Mesenchymal stem cell (in vitro differentiated cells and primary cell): ENCODE results near the gene LPCAT2.

Experiments
- DNase-seq: peaks from one replicate; pipeline ENCODE4 v3.0.0-alpha.2; 2013
- H2AFZ ChIP-seq: one replicate; pipeline ENCODE4 v1.6.1; 2013; ENCODE audit warnings: low read depth, mild to moderate bottlenecking, control low read depth, inconsistent platforms, low read length, moderate library complexity
- H2AK5ac ChIP-seq: 2 replicates; pipeline ENCODE4 v1.6.1; 2013; ENCODE audit warnings: low read length, moderate library complexity, mild to moderate bottlenecking, inconsistent platforms; ENCODE audit not compliant: severe bottlenecking
- H2BK120ac ChIP-seq: one replicate; pipeline ENCODE4 v1.6.1; 2013; ENCODE audit warnings: low read depth, mild to moderate bottlenecking, inconsistent platforms, low read length, moderate library complexity
- H2BK12ac ChIP-seq, 2 experiments: one replicate each; pipeline ENCODE4 v1.6.1; 2013; ENCODE audit warnings: inconsistent platforms in 2 of 2, low read length in 2 of 2, mild to moderate bottlenecking in 2 of 2, moderate library complexity in 2 of 2, control low read depth in 1 of 2
- H2BK15ac ChIP-seq: one replicate; pipeline ENCODE4 v1.6.1; 2013; ENCODE audit warnings: mild to moderate bottlenecking, low read depth, inconsistent platforms; ENCODE audit not compliant: poor library complexity, severe bottlenecking
- H2BK5ac ChIP-seq: 2 replicates; pipeline ENCODE4 v1.6.1; 2013; ENCODE audit warnings: low read depth, mild to moderate bottlenecking, low read length, control low read depth, inconsistent platforms; ENCODE audit not compliant: poor library complexity, severe bottlenecking
- H3K14ac ChIP-seq, 2 experiments: one replicate each; pipeline ENCODE4 v1.6.1; 2013; ENCODE audit warnings: inconsistent platforms in 2 of 2, low read length in 2 of 2, control low read depth in 1 of 2, mild to moderate bottlenecking in 1 of 2, moderate library complexity in 1 of 2
- H3K18ac ChIP-seq, 2 experiments: one replicate each; pipeline ENCODE4 v1.6.1; 2013; ENCODE audit warnings: inconsistent platforms in 2 of 2, low read length in 2 of 2, control low read depth in 1 of 2, low read depth in 1 of 2, mild to moderate bottlenecking in 1 of 2
- H3K23ac ChIP-seq, 2 experiments: one replicate each; pipeline ENCODE4 v1.6.1; 2013; ENCODE audit warnings: inconsistent platforms in 2 of 2, low read length in 2 of 2, mild to moderate bottlenecking in 2 of 2, moderate library complexity in 2 of 2, control low read depth in 1 of 2
- H3K27ac ChIP-seq: 2 replicates; pipeline ENCODE4 v1.5.1; 2013; ENCODE audit warnings: mild to moderate bottlenecking, moderate library complexity, low read length, control low read depth, inconsistent platforms; ENCODE audit not compliant: poor library complexity, severe bottlenecking
- H3K27me3 ChIP-seq, 2 experiments: 2 replicates each; pipeline versions ENCODE4 v1.6.1 to v1.7.0; 2013; ENCODE audit warnings: low read length in 2 of 2, mild to moderate bottlenecking in 2 of 2, moderate library complexity in 2 of 2, control low read depth in 1 of 2, inconsistent platforms in 1 of 2; ENCODE audit not compliant: control insufficient read depth in 1 of 2, insufficient read depth in 1 of 2
- H3K36me3 ChIP-seq, 2 experiments: 2 replicates each; pipeline versions ENCODE4 v1.6.1 to v1.7.0; 2013; ENCODE audit warnings: low read length in 2 of 2, control low read depth in 1 of 2, inconsistent platforms in 1 of 2, low read depth in 1 of 2, mild to moderate bottlenecking in 1 of 2; ENCODE audit not compliant: insufficient read depth in 2 of 2, control insufficient read depth in 1 of 2
- H3K4ac ChIP-seq, 2 experiments: one replicate each; pipeline ENCODE4 v1.6.1; 2013; ENCODE audit warnings: inconsistent platforms in 2 of 2, low read length in 2 of 2, mild to moderate bottlenecking in 2 of 2, moderate library complexity in 2 of 2, control low read depth in 1 of 2, low read depth in 1 of 2
- H3K4me1 ChIP-seq: 2 replicates; pipeline ENCODE4 v1.6.1; 2013; ENCODE audit warnings: low read depth, low read length, control low read depth; ENCODE audit not compliant: control insufficient read depth, insufficient read depth
- H3K4me2 ChIP-seq: 2 replicates; pipeline ENCODE4 v1.6.1; 2013; ENCODE audit warnings: low read length, mild to moderate bottlenecking, inconsistent platforms; ENCODE audit not compliant: poor library complexity, severe bottlenecking
- H3K4me3 ChIP-seq, 2 experiments: 2 replicates each; pipeline versions ENCODE4 v1.5.1 to v1.7.0; 2013; ENCODE audit warnings: low read length in 2 of 2, mild to moderate bottlenecking in 2 of 2, control low read depth in 1 of 2, low read depth in 1 of 2; ENCODE audit not compliant: insufficient read depth in 1 of 2
- H3K79me1 ChIP-seq: replicated peaks from 2 replicates; pipeline ENCODE4 v1.6.1; 2013; ENCODE audit warnings: mild to moderate bottlenecking, control low read depth, low read length, inconsistent platforms; ENCODE audit not compliant: poor library complexity, severe bottlenecking
- H3K9ac ChIP-seq: 2 replicates; pipeline ENCODE4 v1.7.0; 2013; ENCODE audit warnings: mild to moderate bottlenecking, low read length, moderate library complexity
- H3K9me3 ChIP-seq: 2 replicates; pipeline ENCODE4 v1.7.0; 2013; ENCODE audit warnings: mild to moderate bottlenecking, low read length; ENCODE audit not compliant: control insufficient read depth
- H4K8ac ChIP-seq: one replicate; pipeline ENCODE4 v1.6.1; 2013; ENCODE audit warnings: inconsistent platforms, mild to moderate bottlenecking, low read length, moderate library complexity
- H4K91ac ChIP-seq: one replicate; pipeline ENCODE4 v1.6.1; 2013; ENCODE audit warnings: mild to moderate bottlenecking, low read length, inconsistent platforms
- WGBS: methylation state at CpG from one replicate; pipeline ENCODE4 v1.1.7; 2013; ENCODE audit warnings: mixed read lengths; 5-methylcytosine and 5-hydroxymethylcytosine counted together

The LPCAT2 gene

DNA sequence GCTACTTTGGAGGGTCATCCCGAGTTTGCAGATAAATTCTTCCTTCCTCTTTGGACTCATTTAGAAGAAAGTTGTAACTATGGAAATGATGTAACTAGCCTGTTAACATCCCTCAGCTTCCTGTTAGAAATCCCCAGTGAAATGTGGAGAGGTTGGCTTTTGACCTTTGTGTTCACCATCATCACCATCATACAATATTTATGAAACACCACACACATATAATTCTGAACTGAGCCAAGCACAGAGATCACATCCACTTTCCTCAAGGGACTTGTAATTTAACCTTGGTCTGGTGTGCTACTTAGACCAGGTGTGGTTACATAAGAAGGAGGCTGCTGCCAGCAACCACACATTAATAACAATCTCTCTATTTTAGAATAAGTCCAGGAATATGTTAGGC, 60.2 kb downstream of the LPCAT2 start:
- H3K4ac ChIP-seq = no peak overlapping the region
- H3K4me2 ChIP-seq = no peak overlapping the region
- no peaks in the 10 kb centered on the region for H3K79me1 ChIP-seq
- H3K14ac ChIP-seq = no peak overlapping the region
- no peak overlapping the region for H4K91ac ChIP-seq
- H4K8ac ChIP-seq = no peak overlapping the region
- H2BK15ac ChIP-seq = no peak overlapping the region
- DNase-seq = no peak
- peaks cover 0 to 10% of the 10 kb centered on the region in 2 experiments for H3K36me3 ChIP-seq
- no peak overlapping the region for H2AFZ ChIP-seq
- H2BK12ac ChIP-seq = no peak overlapping the region
- no peak overlapping the region for H3K18ac ChIP-seq
- H3K4me1 ChIP-seq = no peaks in the 10 kb centered on the region
- no CpG with 5 or more reads among the region's 1 CpG for WGBS
- no peak overlapping the region for H2AK5ac ChIP-seq
- H3K4me3 ChIP-seq = no peak overlapping the region
- H2BK120ac ChIP-seq = no peak overlapping the region
- H3K9me3 ChIP-seq = no peaks in the 10 kb centered on the region
- no peak overlapping the region for H3K27ac ChIP-seq
- no peak overlapping the region for H3K23ac ChIP-seq
- peaks cover 0 to 6% of the 10 kb centered on the region in 2 experiments for H3K27me3 ChIP-seq
- H2BK5ac ChIP-seq = no peak overlapping the region
- no peak overlapping the region for H3K9ac ChIP-seq

DNA sequence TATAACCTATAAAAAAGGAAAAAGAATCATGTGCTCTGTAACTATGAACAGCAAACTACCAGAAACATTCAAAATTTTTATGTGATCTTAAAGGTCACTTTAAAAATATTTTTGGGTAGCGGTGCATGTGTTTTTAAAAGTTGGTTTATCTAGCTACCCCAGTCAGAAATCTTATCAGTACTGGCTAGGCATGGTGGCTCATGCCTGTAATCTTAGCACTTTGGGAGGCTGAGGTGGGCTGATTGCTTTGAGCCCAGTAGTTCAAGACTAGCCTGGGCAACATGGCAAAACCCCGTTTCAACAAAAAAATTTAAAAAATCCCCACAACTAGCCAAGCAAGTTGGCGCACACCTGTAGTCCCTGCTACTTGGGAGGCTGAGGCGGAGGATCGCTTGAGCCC, 61.3 kb downstream of the LPCAT2 start:
- no peak overlapping the region for H4K91ac ChIP-seq
- no peak overlapping the region for H3K4me2 ChIP-seq
- H2AK5ac ChIP-seq = no peak overlapping the region
- no peak overlapping the region for H3K14ac ChIP-seq
- no peaks in the 10 kb centered on the region for H3K79me1 ChIP-seq
- H3K9me3 ChIP-seq = no peaks in the 10 kb centered on the region
- no peak overlapping the region for H3K27ac ChIP-seq
- peaks cover 0 to 19% of the 10 kb centered on the region in 2 experiments for H3K36me3 ChIP-seq
- H3K18ac ChIP-seq = peak overlapping the region in 1 of 2 experiments; percentile 24
- H2BK120ac ChIP-seq = no peak overlapping the region
- no peak overlapping the region for H2BK15ac ChIP-seq
- H3K9ac ChIP-seq = no peak overlapping the region
- H4K8ac ChIP-seq = no peak overlapping the region
- no peak overlapping the region for H2BK12ac ChIP-seq
- H3K23ac ChIP-seq = no peak overlapping the region
- no peak for DNase-seq
- no peak overlapping the region for H3K4me3 ChIP-seq
- peaks cover 0 to 6% of the 10 kb centered on the region in 2 experiments for H3K27me3 ChIP-seq
- H2BK5ac ChIP-seq = no peak overlapping the region
- WGBS = 85% methylated on average over 2 of the region's 5 CpGs
- H3K4me1 ChIP-seq = no peaks in the 10 kb centered on the region
- no peak overlapping the region for H2AFZ ChIP-seq
- H3K4ac ChIP-seq = no peak overlapping the region

DNA sequence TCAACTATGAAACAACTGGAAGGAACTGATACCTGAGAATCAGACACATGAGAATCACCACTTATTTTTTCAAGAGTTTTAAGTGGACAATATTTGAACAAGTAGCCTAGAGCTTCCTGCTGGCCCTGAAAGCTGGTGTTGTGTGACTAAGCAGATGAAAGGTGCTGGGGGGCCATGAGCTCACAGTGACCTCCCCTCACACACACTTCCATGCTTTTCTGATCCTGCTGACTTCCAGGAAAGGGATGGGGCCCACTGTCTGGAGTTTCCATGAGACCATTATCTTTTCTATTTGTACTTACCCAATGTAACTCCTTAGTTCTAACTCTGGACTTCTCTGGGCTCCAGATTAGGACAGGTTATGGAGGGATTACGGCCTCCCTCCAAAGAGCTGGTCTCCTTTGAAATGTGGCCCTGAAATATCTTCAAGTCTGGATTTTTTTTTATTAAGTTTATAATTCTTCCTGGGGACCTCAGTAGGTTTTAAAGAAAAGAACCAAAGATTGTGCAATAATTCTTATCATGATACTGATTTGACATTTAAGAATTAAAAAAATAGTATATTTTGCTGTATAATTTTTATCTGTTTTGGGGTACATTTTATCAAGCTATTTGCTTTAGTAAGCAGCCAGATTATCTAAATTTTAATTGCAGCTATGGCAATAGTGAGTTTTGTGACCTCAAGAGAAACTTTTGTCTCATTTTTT, 62.5 kb downstream of the LPCAT2 start:
- no peaks in the 10 kb centered on the region for H3K4me1 ChIP-seq
- H2AK5ac ChIP-seq = no peak overlapping the region
- peak overlapping the region in 1 of 2 experiments; percentile 73 for H3K18ac ChIP-seq
- peaks cover 0 to 26% of the 10 kb centered on the region in 2 experiments for H3K36me3 ChIP-seq
- no peak overlapping the region for H4K91ac ChIP-seq
- no peak overlapping the region for H3K9ac ChIP-seq
- H2BK15ac ChIP-seq = no peak overlapping the region
- H2BK12ac ChIP-seq = peak overlapping the region in 1 of 2 experiments; percentile 63
- H3K14ac ChIP-seq = peak overlapping the region in 1 of 2 experiments; percentile 75
- no peak overlapping the region for H3K4ac ChIP-seq
- no peak overlapping the region for H2AFZ ChIP-seq
- no peak overlapping the region for H3K23ac ChIP-seq
- WGBS = no CpG with 5 or more reads among the region's 1 CpG
- no peak overlapping the region for H2BK5ac ChIP-seq
- H3K27ac ChIP-seq = no peak overlapping the region
- no peak for DNase-seq
- no peak overlapping the region for H2BK120ac ChIP-seq
- no peak overlapping the region for H4K8ac ChIP-seq
- H3K79me1 ChIP-seq = no peaks in the 10 kb centered on the region
- no peaks in the 10 kb centered on the region for H3K9me3 ChIP-seq
- peaks cover 0 to 6% of the 10 kb centered on the region in 2 experiments for H3K27me3 ChIP-seq
- H3K4me3 ChIP-seq = no peak overlapping the region
- no peak overlapping the region for H3K4me2 ChIP-seq

DNA sequence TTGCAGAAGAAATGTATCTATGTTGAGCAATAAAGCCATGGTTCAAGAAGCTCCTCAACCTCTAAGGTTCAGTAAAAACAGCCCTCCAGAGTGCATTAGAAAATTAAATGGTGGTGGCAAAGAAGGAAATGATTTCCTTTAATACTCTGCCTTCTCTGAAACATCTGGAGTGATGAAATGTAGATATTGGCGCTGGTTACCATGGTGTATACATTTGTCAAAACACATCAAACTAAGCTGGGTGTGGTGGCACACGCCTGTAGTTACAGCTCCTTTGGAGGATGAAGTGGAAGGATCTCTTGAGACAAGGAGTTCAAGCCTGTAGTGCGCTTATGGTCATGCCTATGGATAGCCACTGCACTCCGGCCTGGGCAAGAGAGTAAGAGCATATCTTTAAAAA, 63.6 kb downstream of the LPCAT2 start:
- Histone ChIP-seq H3K18ac (no peak overlapping the region), H3K27ac (no peak overlapping the region), H3K4me3 (no peak overlapping the region), H3K9ac (no peak overlapping the region), H3K4ac (no peak overlapping the region), H2AFZ (no peak overlapping the region), H2BK5ac (no peak overlapping the region), H2BK120ac (no peak overlapping the region), H3K4me2 (no peak overlapping the region), H4K8ac (no peak overlapping the region), H3K27me3 (no peaks in the 10 kb centered on the region), H3K36me3 (peaks cover 0 to 27% of the 10 kb centered on the region in 2 experiments), H3K79me1 (no peaks in the 10 kb centered on the region), H3K4me1 (no peaks in the 10 kb centered on the region), H2BK15ac (no peak overlapping the region), H3K9me3 (no peaks in the 10 kb centered on the region), H4K91ac (no peak overlapping the region), H2AK5ac (no peak overlapping the region), H2BK12ac (no peak overlapping the region), H3K14ac (no peak overlapping the region), H3K23ac (no peak overlapping the region)
- no peak for DNase-seq
- 88% methylated on average over 2 of the region's 4 CpGs for WGBS
